Caco-2 (cell line): ENCODE data around the gene NELFB. TPM values are rescaled to one million over a fixed set of nuclear protein-coding genes. Genes with fewer than 3 reads are reported as not detected.
A peak's percentile ranks its signal among the peaks of the same experiment; 100 is the strongest.

ENCODE experiments used
- BruUV-seq: library from RNA; stranded (reverse); fragments of 400-500 nt; replicated peaks from 2 replicates; lab custom pipeline; 2021; lab: Mats Ljungman, UMichigan
- CTCF ChIA-PET: fragments of 300-600 bp; sonication (Branson Sonifier 250); formaldehyde crosslinking; loops from one replicate; lab custom pipeline; 2022; ENCODE audit warnings: antibody characterized with exemption; lab: Charles Lee
- POLR2A ChIA-PET: fragments of 300-600 bp; sonication (Branson Sonifier 250); formaldehyde crosslinking; loops from one replicate; lab custom pipeline; 2022; ENCODE audit warnings: antibody characterized with exemption; lab: Charles Lee
- DNase-seq, 2 experiments: peaks; one replicate each; pipeline versions ENCODE4 v3.0.0 to v3.0.0-alpha.2; 2020 to 2022
- H3K27me3 ChIP-seq: replicated peaks from 2 replicates; pipeline ENCODE4 v1.6.0; 2011; ENCODE audit warnings: low read length; ENCODE audit not compliant: control insufficient read depth, insufficient read depth
- H3K36me3 ChIP-seq: 2 replicates; pipeline ENCODE4 v1.5.1; 2011; ENCODE audit warnings: low read length; ENCODE audit not compliant: control insufficient read depth, insufficient read depth
- H3K4me1 ChIP-seq: fragments of 250-450 bp; sonication (Bioruptor Pico); 2 replicates; pipeline ENCODE4 v1.5.1; 2020; ENCODE audit warnings: mild to moderate bottlenecking
- H3K4me3 ChIP-seq: 2 replicates; pipeline ENCODE4 v1.5.1; 2011; ENCODE audit warnings: low read depth, mild to moderate bottlenecking, control low read depth, low read length
- H3K9me3 ChIP-seq: fragments of 250-450 bp; sonication (Bioruptor Pico); 2 replicates; pipeline ENCODE4 v1.5.1; 2020; ENCODE audit warnings: mild to moderate bottlenecking, moderate library complexity
- H3K27ac Mint-ChIP-seq: one replicate; pipeline ENCODE4 v1.8.0; 2022; ENCODE audit warnings: mixed read lengths; ENCODE audit not compliant: unreplicated experiment
- H3K27me3 Mint-ChIP-seq: one replicate; pipeline ENCODE4 v1.8.0; 2022; ENCODE audit warnings: mixed read lengths; ENCODE audit not compliant: insufficient read depth, unreplicated experiment
- H3K36me3 Mint-ChIP-seq: one replicate; pipeline ENCODE4 v1.8.0; 2022; ENCODE audit warnings: mild to moderate bottlenecking, mixed read lengths; ENCODE audit not compliant: insufficient read depth, unreplicated experiment
- H3K4me1 Mint-ChIP-seq: one replicate; pipeline ENCODE4 v1.8.0; 2022; ENCODE audit warnings: low read depth, mixed read lengths; ENCODE audit not compliant: unreplicated experiment
- H3K4me3 Mint-ChIP-seq: one replicate; pipeline ENCODE4 v1.8.0; 2022; ENCODE audit warnings: mild to moderate bottlenecking, moderate library complexity, mixed read lengths; ENCODE audit not compliant: unreplicated experiment
- H3K9me3 Mint-ChIP-seq: one replicate; pipeline ENCODE4 v1.8.0; 2022; ENCODE audit warnings: mixed read lengths; ENCODE audit not compliant: unreplicated experiment
- intact Hi-C: fragments of 100-400 bp; cut with micrococcal nuclease; formaldehyde crosslinking; loops from one replicate; pipeline ENCODE4 v1.10.0; 2022; ENCODE audit not compliant: unreplicated experiment
- total RNA-seq: library from RNA; stranded (reverse); gene quantifications from 2 replicates; pipeline ENCODE4 v1.2.3, GENCODE V29; 2022
- TF ChIP-seq, protein P1 (sequence below), 2 experiments: fragments of 200-600 bp in 1 of 2; IDR thresholded peaks; 1 replicate in 1 of 2; 2 replicates in 1 of 2; pipeline versions ENCODE4 v1.5.1 to v1.8.0; 2011 to 2022; ENCODE audit warnings: antibody characterized with exemption in 1 of 2, control low read depth in 1 of 2, inconsistent platforms in 1 of 2, low read depth in 1 of 2, low read length in 1 of 2, mild to moderate bottlenecking in 1 of 2, moderate library complexity in 1 of 2; ENCODE audit not compliant: insufficient read depth in 1 of 2, severe bottlenecking in 1 of 2, unreplicated experiment in 1 of 2

The NELFB gene
- total RNA-seq, 1 experiment from 2014 or later = 79.1 TPM

GRCh38 chr9:137306066-137306849, 51.1 kb downstream of the NELFB start:
- Mint-ChIP-seq H3K27me3 (no peaks in the 10 kb centered on the region), H3K36me3 (peaks cover 11% of the 10 kb centered on the region), H3K9me3 (no peaks in the 10 kb centered on the region), H3K27ac (no peak overlapping the region), H3K4me1 (no peaks in the 10 kb centered on the region), H3K4me3 (no peak overlapping the region)
- BruUV-seq = no TSS peak
- Histone ChIP-seq H3K4me1 (peaks cover 32% of the 10 kb centered on the region), H3K9me3 (no peaks in the 10 kb centered on the region), H3K27me3 (no peaks in the 10 kb centered on the region), H3K4me3 (no peak overlapping the region), H3K36me3 (no peaks in the 10 kb centered on the region)
- TF ChIP-seq, protein P1, sequence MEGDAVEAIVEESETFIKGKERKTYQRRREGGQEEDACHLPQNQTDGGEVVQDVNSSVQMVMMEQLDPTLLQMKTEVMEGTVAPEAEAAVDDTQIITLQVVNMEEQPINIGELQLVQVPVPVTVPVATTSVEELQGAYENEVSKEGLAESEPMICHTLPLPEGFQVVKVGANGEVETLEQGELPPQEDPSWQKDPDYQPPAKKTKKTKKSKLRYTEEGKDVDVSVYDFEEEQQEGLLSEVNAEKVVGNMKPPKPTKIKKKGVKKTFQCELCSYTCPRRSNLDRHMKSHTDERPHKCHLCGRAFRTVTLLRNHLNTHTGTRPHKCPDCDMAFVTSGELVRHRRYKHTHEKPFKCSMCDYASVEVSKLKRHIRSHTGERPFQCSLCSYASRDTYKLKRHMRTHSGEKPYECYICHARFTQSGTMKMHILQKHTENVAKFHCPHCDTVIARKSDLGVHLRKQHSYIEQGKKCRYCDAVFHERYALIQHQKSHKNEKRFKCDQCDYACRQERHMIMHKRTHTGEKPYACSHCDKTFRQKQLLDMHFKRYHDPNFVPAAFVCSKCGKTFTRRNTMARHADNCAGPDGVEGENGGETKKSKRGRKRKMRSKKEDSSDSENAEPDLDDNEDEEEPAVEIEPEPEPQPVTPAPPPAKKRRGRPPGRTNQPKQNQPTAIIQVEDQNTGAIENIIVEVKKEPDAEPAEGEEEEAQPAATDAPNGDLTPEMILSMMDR (IDR thresholded peaks at IDR 0.05; ENCODE audit: insufficient read depth in 1 of 2, low read depth in 1 of 2, low read length in 1 of 2, severe bottlenecking in 1 of 2, unreplicated experiment in 1 of 2) = no peak
- POLR2A ChIA-PET = interaction anchor here (0.6 kb wide), 2 partner anchors 153 to 207 kb away, joined by 4 to 5 read pairs; no protein-coding TSS in a partner anchor
- DNase-seq = peak in 1 of 2 experiments; percentile 34
- intact Hi-C loops = no loop called here
- CTCF ChIA-PET = no interaction called here

- no peaks in the 10 kb centered on the region for H3K4me1 Mint-ChIP-seq
- no peaks in the 10 kb centered on the region for H3K27me3 Mint-ChIP-seq
- Histone ChIP-seq H3K36me3 (no peaks in the 10 kb centered on the region), H3K9me3 (no peaks in the 10 kb centered on the region), H3K27me3 (no peaks in the 10 kb centered on the region), H3K4me1 (peaks cover 38% of the 10 kb centered on the region), H3K4me3 (no peak overlapping the region)
- intact Hi-C loops = no loop called here
- H3K36me3 Mint-ChIP-seq = peaks cover 6% of the 10 kb centered on the region
- H3K27ac Mint-ChIP-seq = no peak overlapping the region
- no TSS peak for BruUV-seq
- ChIA-PET POLR2A (interaction anchor here (0.6 kb wide), 2 partner anchors 153 to 206 kb away, joined by 4 to 5 read pairs; no protein-coding TSS in a partner anchor), CTCF (no interaction called here)
- no peak for DNase-seq
- TF ChIP-seq, protein P1 (IDR thresholded peaks at IDR 0.05; ENCODE audit: insufficient read depth in 1 of 2, low read depth in 1 of 2, low read length in 1 of 2, severe bottlenecking in 1 of 2, unreplicated experiment in 1 of 2) = no peak
- no peaks in the 10 kb centered on the region for H3K9me3 Mint-ChIP-seq
- H3K4me3 Mint-ChIP-seq = no peak overlapping the region
These were observed 51.7 kb downstream of the NELFB start for GRCh38 chr9:137306850-137307254.

GRCh38 chr9:137307255-137308056, 52.3 kb downstream of the NELFB start:
- POLR2A ChIA-PET = interaction anchor here (0.5 to 0.6 kb wide), 2 partner anchors 12 to 125 kb away, joined by 3 to 5 read pairs; no protein-coding TSS in a partner anchor

More at GRCh38 chr9:137307255-137308056, 52.3 kb downstream of the NELFB start:
- Histone ChIP-seq H3K9me3 (no peaks in the 10 kb centered on the region), H3K27me3 (no peaks in the 10 kb centered on the region), H3K4me1 (peaks cover 38% of the 10 kb centered on the region), H3K36me3 (no peaks in the 10 kb centered on the region), H3K4me3 (no peak overlapping the region)
- H3K27me3 Mint-ChIP-seq = no peaks in the 10 kb centered on the region
- peak in 1 of 2 experiments; percentile 51 for DNase-seq
- H3K36me3 Mint-ChIP-seq = peaks cover under 1% of the 10 kb centered on the region
- no peaks in the 10 kb centered on the region for H3K9me3 Mint-ChIP-seq
- intact Hi-C loops = no loop called here
- CTCF ChIA-PET = interaction anchor here (0.8 kb wide), 2 partner anchors 11 to 519 kb away, joined by 3 to 5 read pairs; no protein-coding TSS in a partner anchor
- H3K4me1 Mint-ChIP-seq = no peaks in the 10 kb centered on the region
- TF ChIP-seq, protein P1 (IDR thresholded peaks at IDR 0.05; ENCODE audit: insufficient read depth in 1 of 2, low read depth in 1 of 2, low read length in 1 of 2, severe bottlenecking in 1 of 2, unreplicated experiment in 1 of 2) = no peak
- no peak overlapping the region for H3K4me3 Mint-ChIP-seq
- H3K27ac Mint-ChIP-seq = no peak overlapping the region
- no TSS peak for BruUV-seq
